PC-3 (cell line): ENCODE measurements around the gene TRMT61A. TPM values are rescaled to one million over a fixed set of nuclear protein-coding genes. Genes with fewer than 3 reads are reported as not detected.

Source experiments
- ATAC-seq: fragments of 200-7000 bp; cut with Tn5 transposase; 2 replicates; pipeline ENCODE4 v1.9.1; 2020; ENCODE audit warnings: mild to moderate bottlenecking, moderate library complexity
- BruUV-seq: library from RNA; stranded (reverse); fragments of 400-500 nt; replicated peaks from 2 replicates; lab custom pipeline; 2021; lab: Mats Ljungman, UMichigan
- CTCF ChIA-PET: fragments of 300-600 bp; sonication (Branson Sonifier 250); formaldehyde crosslinking; loops from one replicate; lab custom pipeline; 2022; ENCODE audit warnings: antibody characterized with exemption; lab: Charles Lee
- POLR2A ChIA-PET: fragments of 300-600 bp; sonication (Branson Sonifier 250); formaldehyde crosslinking; loops from one replicate; lab custom pipeline; 2022; ENCODE audit warnings: antibody characterized with exemption; ENCODE audit not compliant: unreplicated experiment; lab: Charles Lee
- DNase-seq: peaks from one replicate; pipeline ENCODE4 v3.0.0-alpha.2; 2015
- H2AFZ ChIP-seq: fragments of 300-600 bp; sonication (generic); 2 replicates; pipeline ENCODE4 v1.6.0; 2016; ENCODE audit warnings: antibody characterized with exemption, low read length
- H3F3A ChIP-seq: fragments of 300-600 bp; sonication (generic); one replicate; pipeline ENCODE4 v1.6.0; 2017; ENCODE audit warnings: antibody characterized with exemption, low read length, control low read depth, mild to moderate bottlenecking; ENCODE audit not compliant: unreplicated experiment
- H3K27ac ChIP-seq: fragments of 300-600 bp; sonication (generic); 2 replicates; pipeline ENCODE4 v1.5.1; 2016; ENCODE audit warnings: mild to moderate bottlenecking, low read length
- H3K27me3 ChIP-seq: fragments of 300-600 bp; sonication (generic); 2 replicates; pipeline ENCODE4 v1.6.1; 2016; ENCODE audit warnings: low read length, mixed read lengths
- H3K36me3 ChIP-seq: fragments of 300-600 bp; sonication (generic); 2 replicates; pipeline ENCODE4 v1.6.1; 2016; ENCODE audit warnings: low read depth, mixed run types, low read length, mixed read lengths
- H3K4me1 ChIP-seq: fragments of 300-600 bp; sonication (generic); 2 replicates; pipeline ENCODE4 v1.5.1; 2016; ENCODE audit warnings: low read length; ENCODE audit not compliant: insufficient read depth
- H3K4me2 ChIP-seq: fragments of 300-600 bp; sonication (generic); 2 replicates; pipeline ENCODE4 v1.6.0; 2016; ENCODE audit warnings: low read length
- H3K4me3 ChIP-seq: fragments of 300-600 bp; sonication (generic); 2 replicates; pipeline ENCODE4 v1.5.1; 2016; ENCODE audit warnings: mild to moderate bottlenecking, low read length, mixed read lengths
- H3K79me2 ChIP-seq: fragments of 300-600 bp; sonication (generic); 2 replicates; pipeline ENCODE4 v1.6.1; 2017; ENCODE audit warnings: low read length, mixed read lengths
- H3K9ac ChIP-seq: fragments of 300-600 bp; sonication (generic); 2 replicates; pipeline ENCODE4 v1.6.0; 2016; ENCODE audit warnings: mild to moderate bottlenecking, low read length
- H3K9me2 ChIP-seq: fragments of 300-600 bp; sonication (generic); replicated peaks from 2 replicates; pipeline ENCODE4 v1.6.1; 2016; ENCODE audit warnings: mixed run types, low read length, mixed read lengths
- H3K9me3 ChIP-seq: fragments of 300-600 bp; sonication (generic); 2 replicates; pipeline ENCODE4 v1.6.1; 2016; ENCODE audit warnings: low read length, mixed read lengths
- H4K20me1 ChIP-seq: fragments of 300-600 bp; sonication (generic); 2 replicates; pipeline ENCODE4 v1.6.1; 2016; ENCODE audit warnings: low read length, mixed read lengths
- EZH2 ChIP-seq: fragments of 300-600 bp; sonication (generic); IDR thresholded peaks from one replicate; pipeline ENCODE4 v1.6.1; 2017; ENCODE audit warnings: antibody characterized with exemption, mild to moderate bottlenecking, low read length; ENCODE audit not compliant: unreplicated experiment
- EZH2phosphoT487 ChIP-seq: fragments of 300-600 bp; sonication (generic); IDR thresholded peaks from 2 replicates; pipeline ENCODE4 v1.6.1; 2018; ENCODE audit warnings: mild to moderate bottlenecking, antibody characterized with exemption, low read length, borderline replicate concordance
- intact Hi-C: fragments of 100-400 bp; cut with micrococcal nuclease; formaldehyde crosslinking; loops from 2 replicates; pipeline ENCODE4 v1.9.0; 2023
- total RNA-seq: library from RNA; depleted of rRNA; stranded (reverse); fragments of >200 nt; gene quantifications from 2 replicates; pipeline ENCODE4 v1.2.3, GENCODE V29; 2014
- TF ChIP-seq, protein P1 (sequence below): fragments of 300-600 bp; sonication (generic); conservative IDR thresholded peaks from 2 replicates; pipeline ENCODE4 v1.5.1; 2017; ENCODE audit warnings: antibody characterized with exemption, low read depth, mild to moderate bottlenecking, low read length

TRMT61A gene
- total RNA-seq, 1 experiment from 2014 or later: 51.2 TPM

DNA sequence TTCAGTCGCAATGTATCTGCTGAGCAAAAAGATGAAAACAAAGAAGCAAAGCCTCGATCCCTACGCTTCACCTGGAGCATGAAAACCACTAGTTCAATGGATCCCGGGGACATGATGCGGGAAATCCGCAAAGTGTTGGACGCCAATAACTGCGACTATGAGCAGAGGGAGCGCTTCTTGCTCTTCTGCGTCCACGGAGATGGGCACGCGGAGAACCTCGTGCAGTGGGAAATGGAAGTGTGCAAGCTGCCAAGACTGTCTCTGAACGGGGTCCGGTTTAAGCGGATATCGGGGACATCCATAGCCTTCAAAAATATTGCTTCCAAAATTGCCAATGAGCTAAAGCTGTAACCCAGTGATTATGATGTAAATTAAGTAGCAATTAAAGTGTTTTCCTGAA is 26.1 kb upstream of the TRMT61A start:
- CTCF ChIA-PET: no interaction called here
- intact Hi-C loops: no loop called here
- no peak overlapping the region for H2AFZ ChIP-seq
- BruUV-seq: TSS peak; percentile 14
- no peak overlapping the region for H3K4me2 ChIP-seq
- peaks cover 48% of the 10 kb centered on the region for H3K36me3 ChIP-seq
- no peaks in the 10 kb centered on the region for H3K9me2 ChIP-seq
- H3K79me2 ChIP-seq: no peaks in the 10 kb centered on the region
- no peak for TF ChIP-seq EZH2phosphoT487
- TF ChIP-seq, protein P1, sequence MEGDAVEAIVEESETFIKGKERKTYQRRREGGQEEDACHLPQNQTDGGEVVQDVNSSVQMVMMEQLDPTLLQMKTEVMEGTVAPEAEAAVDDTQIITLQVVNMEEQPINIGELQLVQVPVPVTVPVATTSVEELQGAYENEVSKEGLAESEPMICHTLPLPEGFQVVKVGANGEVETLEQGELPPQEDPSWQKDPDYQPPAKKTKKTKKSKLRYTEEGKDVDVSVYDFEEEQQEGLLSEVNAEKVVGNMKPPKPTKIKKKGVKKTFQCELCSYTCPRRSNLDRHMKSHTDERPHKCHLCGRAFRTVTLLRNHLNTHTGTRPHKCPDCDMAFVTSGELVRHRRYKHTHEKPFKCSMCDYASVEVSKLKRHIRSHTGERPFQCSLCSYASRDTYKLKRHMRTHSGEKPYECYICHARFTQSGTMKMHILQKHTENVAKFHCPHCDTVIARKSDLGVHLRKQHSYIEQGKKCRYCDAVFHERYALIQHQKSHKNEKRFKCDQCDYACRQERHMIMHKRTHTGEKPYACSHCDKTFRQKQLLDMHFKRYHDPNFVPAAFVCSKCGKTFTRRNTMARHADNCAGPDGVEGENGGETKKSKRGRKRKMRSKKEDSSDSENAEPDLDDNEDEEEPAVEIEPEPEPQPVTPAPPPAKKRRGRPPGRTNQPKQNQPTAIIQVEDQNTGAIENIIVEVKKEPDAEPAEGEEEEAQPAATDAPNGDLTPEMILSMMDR: no peak
- no peak for TF ChIP-seq EZH2
- H3K27ac ChIP-seq: no peak overlapping the region
- H3K27me3 ChIP-seq: no peaks in the 10 kb centered on the region
- DNase-seq (no peak), ATAC-seq (no peak)
- no peaks in the 10 kb centered on the region for H4K20me1 ChIP-seq
- no peaks in the 10 kb centered on the region for H3K4me1 ChIP-seq
- POLR2A ChIA-PET: no interaction called here
- H3K9me3 ChIP-seq: no peaks in the 10 kb centered on the region
- no peak overlapping the region for H3K9ac ChIP-seq
- no peak overlapping the region for H3K4me3 ChIP-seq
- H3F3A ChIP-seq: peaks cover 5% of the 10 kb centered on the region

DNA sequence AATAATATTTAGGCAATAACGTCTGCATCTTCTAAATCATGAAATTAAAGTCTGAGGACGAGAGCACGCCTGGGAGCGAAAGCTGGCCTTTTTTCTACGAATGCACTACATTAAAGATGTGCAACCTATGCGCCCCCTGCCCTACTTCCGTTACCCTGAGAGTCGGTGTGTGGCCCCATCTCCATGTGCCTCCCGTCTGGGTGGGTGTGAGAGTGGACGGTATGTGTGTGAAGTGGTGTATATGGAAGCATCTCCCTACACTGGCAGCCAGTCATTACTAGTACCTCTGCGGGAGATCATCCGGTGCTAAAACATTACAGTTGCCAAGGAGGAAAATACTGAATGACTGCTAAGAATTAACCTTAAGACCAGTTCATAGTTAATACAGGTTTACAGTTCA is 25.7 kb upstream of the TRMT61A start:
- ATAC-seq (no peak), DNase-seq (no peak)
- POLR2A ChIA-PET: no interaction called here
- Histone ChIP-seq H3K4me2 (no peak overlapping the region), H3K4me3 (no peak overlapping the region), H3K9ac (no peak overlapping the region), H3K4me1 (no peaks in the 10 kb centered on the region), H3K9me3 (no peaks in the 10 kb centered on the region), H3K79me2 (no peaks in the 10 kb centered on the region), H3K9me2 (no peaks in the 10 kb centered on the region), H3K36me3 (peaks cover 48% of the 10 kb centered on the region), H3K27ac (no peak overlapping the region), H2AFZ (no peak overlapping the region), H3K27me3 (no peaks in the 10 kb centered on the region), H3F3A (peaks cover 1% of the 10 kb centered on the region), H4K20me1 (no peaks in the 10 kb centered on the region)
- intact Hi-C loops: no loop called here
- no TSS peak for BruUV-seq
- CTCF ChIA-PET: no interaction called here
- TF ChIP-seq EZH2 (no peak), EZH2phosphoT487 (no peak)
- TF ChIP-seq, protein P1: no peak

DNA sequence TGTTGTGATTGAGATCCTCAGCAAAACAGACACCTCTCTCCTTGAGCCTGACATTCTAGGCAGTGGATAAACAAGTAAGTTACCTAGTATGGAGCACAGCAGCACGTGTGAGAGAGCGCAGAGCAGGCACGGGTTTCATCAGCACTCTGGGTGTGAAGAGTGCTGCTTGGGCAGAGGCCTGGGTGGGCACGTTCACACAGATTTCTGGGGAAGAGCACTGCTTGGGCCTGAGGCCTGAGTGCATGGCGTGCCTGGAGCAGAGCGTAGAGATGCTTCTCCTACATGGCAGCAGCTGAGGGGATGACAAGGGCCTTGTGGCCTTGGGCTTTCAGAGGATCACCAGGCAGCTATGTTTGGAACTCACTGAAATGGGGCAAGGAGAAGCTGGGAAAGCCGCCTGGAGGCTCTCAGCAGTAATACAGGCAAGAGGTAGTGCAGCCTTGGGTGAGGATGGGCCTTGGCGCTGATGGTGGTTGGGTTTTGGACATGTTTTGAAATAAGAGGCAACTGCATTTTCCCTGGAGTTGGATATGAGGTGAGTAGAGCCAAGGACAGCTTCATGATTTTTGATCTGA is 23.9 kb upstream of the TRMT61A start:
- H3K36me3 ChIP-seq: peaks cover 48% of the 10 kb centered on the region
- H3K4me2 ChIP-seq: no peak overlapping the region
- no TSS peak for BruUV-seq
- H3K4me1 ChIP-seq: no peaks in the 10 kb centered on the region
- no peaks in the 10 kb centered on the region for H3K79me2 ChIP-seq
- no peaks in the 10 kb centered on the region for H4K20me1 ChIP-seq
- no peaks in the 10 kb centered on the region for H3F3A ChIP-seq
- TF ChIP-seq EZH2: no peak
- TF ChIP-seq, protein P1: peak; percentile 19; the same call in 1 of the 2 replicates
- no peaks in the 10 kb centered on the region for H3K27me3 ChIP-seq
- no peak for DNase-seq
- no peak overlapping the region for H3K9ac ChIP-seq
- no peaks in the 10 kb centered on the region for H3K9me3 ChIP-seq
- CTCF ChIA-PET: no interaction called here
- ATAC-seq: peak; percentile 41; the same call in 1 of the 2 replicates
- no peak overlapping the region for H3K27ac ChIP-seq
- H2AFZ ChIP-seq: no peak overlapping the region
- intact Hi-C loops: no loop called here
- POLR2A ChIA-PET: no interaction called here
- H3K4me3 ChIP-seq: no peak overlapping the region
- no peaks in the 10 kb centered on the region for H3K9me2 ChIP-seq
